GM12878 (cell line): ENCODE results near the gene PEX26. TPM values are rescaled to one million over a fixed set of nuclear protein-coding genes. Genes with fewer than 3 reads are reported as not detected.
A peak's percentile ranks its signal among the peaks of the same experiment; 100 is the strongest.
"Not testable (repeated sequence)": the region's sequence is repeated elsewhere in the genome, so short reads cannot be mapped to it uniquely, and the experiment has no call there.

ENCODE experiments used
- ATAC-seq: fragments of 200-7000 bp; cut with Tn5 transposase; 3 replicates; pipeline ENCODE4 v1.9.1; 2020; ENCODE audit warnings: mild to moderate bottlenecking, moderate library complexity
- BruUV-seq: library from RNA; stranded (reverse); fragments of 400-500 nt; replicated peaks from 2 replicates; lab custom pipeline; 2021; lab: Mats Ljungman, UMichigan
- CTCF ChIA-PET: fragments of 300-600 bp; sonication (Branson Sonifier 250); formaldehyde crosslinking; extraction: SDS; loops from one replicate; lab custom pipeline; 2021; ENCODE audit warnings: inconsistent platforms; lab: Yijun Ruan, JAX
- POLR2A ChIA-PET: fragments of 350-600 bp; formaldehyde crosslinking; extraction: SDS; loops from one replicate; lab custom pipeline; 2021; ENCODE audit warnings: inconsistent platforms; lab: Charles Lee
- RAD21 ChIA-PET: fragments of 300-600 bp; sonication (Branson Sonifier 250); formaldehyde crosslinking; loops from one replicate; lab custom pipeline; 2023; ENCODE audit warnings: antibody characterized with exemption; ENCODE audit not compliant: unreplicated experiment; lab: Charles Lee
- SMC1A ChIA-PET: fragments of 300-600 bp; sonication (Branson Sonifier 250); formaldehyde crosslinking; loops from one replicate; lab custom pipeline; 2023; ENCODE audit not compliant: unreplicated experiment, uncharacterized antibody; lab: Charles Lee
- DNase-seq: peaks from one replicate; pipeline ENCODE4 v3.0.0-alpha.2; 2011; ENCODE audit warnings: low read depth, low spot score
- FAIRE-seq: peaks from 3 replicates; lab custom pipeline; 2011; peaks lifted over from hg19 to GRCh38; lab: Jason Lieb, UNC
- H2AFZ ChIP-seq: 2 replicates; pipeline ENCODE4 v1.6.0; 2011; ENCODE audit warnings: low read depth, low read length, control low read depth; ENCODE audit not compliant: control insufficient read depth
- H3K27ac ChIP-seq: 2 replicates; pipeline ENCODE4 v1.5.1; 2011; ENCODE audit warnings: control low read depth; ENCODE audit not compliant: control insufficient read depth, insufficient read depth
- H3K27me3 ChIP-seq, 2 experiments: replicated peaks in 1 of 2; 2 replicates each; pipeline versions ENCODE4 v1.6.0 to v1.6.1; 2011; ENCODE audit warnings: low read length in 1 of 2; ENCODE audit not compliant: control insufficient read depth in 2 of 2, insufficient read depth in 2 of 2
- H3K36me3 ChIP-seq, 2 experiments: 2 replicates each; pipeline ENCODE4 v1.5.1; 2011; ENCODE audit warnings: low read length in 1 of 2; ENCODE audit not compliant: control insufficient read depth in 2 of 2, insufficient read depth in 2 of 2
- H3K4me1 ChIP-seq: 2 replicates; pipeline ENCODE4 v1.6.1; 2011; ENCODE audit warnings: mild to moderate bottlenecking, low read length, moderate library complexity, mixed read lengths; ENCODE audit not compliant: control insufficient read depth, insufficient read depth
- H3K4me2 ChIP-seq: 2 replicates; pipeline ENCODE4 v1.6.0; 2011; ENCODE audit warnings: control low read depth; ENCODE audit not compliant: control insufficient read depth, insufficient read depth
- H3K4me3 ChIP-seq: fragments of 200-600 bp; sonication (generic); 2 replicates; pipeline ENCODE4 v1.5.1; 2016
- H3K79me2 ChIP-seq: 2 replicates; pipeline ENCODE4 v1.6.0; 2011; ENCODE audit warnings: low read length; ENCODE audit not compliant: control insufficient read depth, insufficient read depth
- H3K9ac ChIP-seq: 2 replicates; pipeline ENCODE4 v1.8.0; 2011; ENCODE audit warnings: low read length, control low read depth, mixed read lengths; ENCODE audit not compliant: control insufficient read depth, insufficient read depth
- H3K9me3 ChIP-seq: replicated peaks from 3 replicates; pipeline ENCODE4 v1.5.1; 2011; ENCODE audit warnings: mild to moderate bottlenecking, low read length; ENCODE audit not compliant: control insufficient read depth, insufficient read depth
- H4K20me1 ChIP-seq: 2 replicates; pipeline ENCODE4 v1.6.0; 2011; ENCODE audit not compliant: control insufficient read depth, insufficient read depth
- NFYB ChIP-seq: IDR thresholded peaks from 2 replicates; pipeline ENCODE4 v1.6.1; 2011; ENCODE audit warnings: low read depth, mild to moderate bottlenecking, low read length, improper control_type of control experiment, moderate library complexity; ENCODE audit not compliant: insufficient read depth
- RUNX3 ChIP-seq: IDR thresholded peaks from 2 replicates; pipeline ENCODE4 v1.6.1; 2012; ENCODE audit warnings: low read length, inconsistent platforms
- TCF12 ChIP-seq: IDR thresholded peaks from 2 replicates; pipeline ENCODE4 v1.6.1; 2011; ENCODE audit warnings: low read depth, mild to moderate bottlenecking, low read length
- ZSCAN29 ChIP-seq: fragments of 450-650 bp; IDR thresholded peaks from 2 replicates; pipeline ENCODE4 v1.6.1; 2017; ENCODE audit warnings: mild to moderate bottlenecking, moderate library complexity
- WGBS: methylation state at CpG from one replicate; pipeline ENCODE4 v1.1.6; 2016; ENCODE audit warnings: low lambda C conversion rate; ENCODE audit not compliant: insufficient replicate concordance, insufficient coverage; ENCODE audit errors: missing lambda C conversion rate; 5-methylcytosine and 5-hydroxymethylcytosine counted together
- in situ Hi-C: fragments of 300-500 bp; cut with MboI; formaldehyde crosslinking; loops from 9 replicates; pipeline ENCODE4 v1.14.3; 2018; ENCODE audit warnings: mixed read lengths
- intact Hi-C: fragments of 100-400 bp; cut with micrococcal nuclease; formaldehyde crosslinking; loops from one replicate; pipeline ENCODE4 v1.14.2; 2022; ENCODE audit not compliant: unreplicated experiment
- polyA plus RNA-seq, 11 experiments: library from polyadenylated mRNA; depleted of rRNA in 4 of 11; unstranded in 6 of 11; stranded (reverse) in 5 of 11; fragments of >200 nt; fragmentation: Nextera tagmentation in 4 of 11; fragmentation: Illumina TruSeq in 1 of 11; extraction: Ambion mirVana in 4 of 11; extraction: Trizol in 1 of 11; gene quantifications; 1 replicate in 1 of 11; 2 replicates in 10 of 11; pipeline versions ENCODE4 v1.2.1 to v1.2.3, GENCODE V29; 2011 to 2016; ENCODE audit warnings: inconsistent platforms in 2 of 11, missing spikeins in 2 of 11, low read depth in 1 of 11
- total RNA-seq, 4 experiments: library from RNA; depleted of rRNA in 3 of 4; stranded (reverse); fragments of >200 nt in 3 of 4; fragmentation: Illumina TruSeq in 1 of 4; extraction: Trizol in 1 of 4; gene quantifications; 2 replicates each; pipeline versions ENCODE4 v1.2.1 to v1.2.3, GENCODE V29; 2013 to 2021
- TF ChIP-seq, protein P1 (sequence below): fragments of 450-650 bp; IDR thresholded peaks from 2 replicates; pipeline ENCODE4 v1.6.1; 2018; ENCODE audit warnings: mild to moderate bottlenecking, low read depth, moderate library complexity; ENCODE audit not compliant: partially characterized antibody

Gene PEX26
- total and polyA plus RNA-seq, 10 of the 15 experiments (the other 5 are each of a cell fraction or from before 2014, with no cell fraction given): 0.79 to 50.8 (median 22.4) TPM

DNA sequence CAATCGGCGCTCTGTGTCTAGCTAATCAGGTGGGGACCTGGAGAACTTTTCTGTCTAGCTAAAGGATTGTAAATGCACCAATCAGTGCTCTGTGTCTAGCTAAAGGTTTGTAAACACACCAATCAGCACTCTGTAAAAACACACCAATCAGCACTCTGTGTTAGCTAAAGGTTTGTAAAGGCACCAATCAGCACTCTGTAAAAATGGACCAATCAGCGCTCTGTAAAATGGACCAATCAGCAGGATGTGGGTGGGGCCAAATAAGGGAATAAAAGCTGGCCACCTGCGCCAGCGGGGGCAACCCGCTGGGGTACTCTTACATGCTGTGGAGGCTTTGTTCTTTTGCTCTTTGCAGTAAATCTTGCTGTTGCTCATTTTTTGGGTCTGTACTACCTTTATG lies 63.2 kb downstream of the PEX26 start:
- ATAC-seq, DNase-seq, POLR2A ChIA-PET, H3K27ac ChIP-seq, H2AFZ ChIP-seq, H3K4me3 ChIP-seq, H3K36me3 ChIP-seq, H3K4me2 ChIP-seq, H3K9me3 ChIP-seq, H3K27me3 ChIP-seq, H3K9ac ChIP-seq, H4K20me1 ChIP-seq, FAIRE-seq, H3K79me2 ChIP-seq, in situ Hi-C loops, SMC1A ChIA-PET, BruUV-seq, H3K4me1 ChIP-seq: not testable (repeated sequence)
- CTCF ChIA-PET: interaction anchor here (1.2 to 1.5 kb wide), 2 partner anchors 15 to 64 kb away, joined by 3 to 4 read pairs; no protein-coding TSS in a partner anchor
- RAD21 ChIA-PET: interaction anchor here (1.2 kb wide), 1 partner anchor 9 kb away, joined by 4 read pairs; the partner anchor contains the start of gene USP18
- TF ChIP-seq NFYB: peak; percentile 76
- intact Hi-C loops: loop anchor here (10.0 kb wide), 1 partner anchor 56 kb away; no protein-coding TSS in a partner anchor
- 98% methylated on average over 6 of the region's 6 CpGs for WGBS

DNA sequence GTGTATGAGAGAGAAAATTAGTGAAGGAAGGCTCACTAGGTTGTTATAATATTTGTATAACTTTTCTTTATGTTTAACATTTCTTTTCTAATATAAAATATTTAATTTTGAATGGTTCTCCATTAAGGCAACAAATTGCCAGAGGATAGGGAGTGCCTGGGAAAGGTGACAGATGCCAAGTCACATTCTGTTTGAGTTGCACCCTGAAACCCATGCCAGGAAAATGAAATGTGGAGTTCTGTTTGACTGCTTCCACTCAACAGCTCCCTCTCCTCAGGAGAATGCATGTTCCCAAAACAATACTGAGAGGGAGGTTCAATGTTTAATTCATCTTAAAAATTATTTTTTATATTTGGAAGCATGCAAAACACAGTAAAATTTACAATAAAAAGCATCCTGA lies 66.3 kb downstream of the PEX26 start:
- ChIA-PET RAD21 (interaction anchor here (1.0 kb wide), 1 partner anchor 8 kb away, joined by 3 read pairs; no protein-coding TSS in a partner anchor), POLR2A (no interaction called here), CTCF (no interaction called here), SMC1A (no interaction called here)
- Histone ChIP-seq H3K9me3 (no peaks in the 10 kb centered on the region; the same call in 2 of the 3 replicates), H3K36me3 (no peaks in the 10 kb centered on the region; a peak in 1 of 4 replicates), H3K4me3 (no peak overlapping the region), H3K27ac (no peak overlapping the region), H3K27me3 (no peaks in the 10 kb centered on the region)
- BruUV-seq: no TSS peak
- intact Hi-C loops: loop anchor here (10.0 kb wide), 1 partner anchor 59 kb away; no protein-coding TSS in a partner anchor
- DNase-seq: no peak
- no peak for TF ChIP-seq RUNX3
- TF ChIP-seq, protein P1, sequence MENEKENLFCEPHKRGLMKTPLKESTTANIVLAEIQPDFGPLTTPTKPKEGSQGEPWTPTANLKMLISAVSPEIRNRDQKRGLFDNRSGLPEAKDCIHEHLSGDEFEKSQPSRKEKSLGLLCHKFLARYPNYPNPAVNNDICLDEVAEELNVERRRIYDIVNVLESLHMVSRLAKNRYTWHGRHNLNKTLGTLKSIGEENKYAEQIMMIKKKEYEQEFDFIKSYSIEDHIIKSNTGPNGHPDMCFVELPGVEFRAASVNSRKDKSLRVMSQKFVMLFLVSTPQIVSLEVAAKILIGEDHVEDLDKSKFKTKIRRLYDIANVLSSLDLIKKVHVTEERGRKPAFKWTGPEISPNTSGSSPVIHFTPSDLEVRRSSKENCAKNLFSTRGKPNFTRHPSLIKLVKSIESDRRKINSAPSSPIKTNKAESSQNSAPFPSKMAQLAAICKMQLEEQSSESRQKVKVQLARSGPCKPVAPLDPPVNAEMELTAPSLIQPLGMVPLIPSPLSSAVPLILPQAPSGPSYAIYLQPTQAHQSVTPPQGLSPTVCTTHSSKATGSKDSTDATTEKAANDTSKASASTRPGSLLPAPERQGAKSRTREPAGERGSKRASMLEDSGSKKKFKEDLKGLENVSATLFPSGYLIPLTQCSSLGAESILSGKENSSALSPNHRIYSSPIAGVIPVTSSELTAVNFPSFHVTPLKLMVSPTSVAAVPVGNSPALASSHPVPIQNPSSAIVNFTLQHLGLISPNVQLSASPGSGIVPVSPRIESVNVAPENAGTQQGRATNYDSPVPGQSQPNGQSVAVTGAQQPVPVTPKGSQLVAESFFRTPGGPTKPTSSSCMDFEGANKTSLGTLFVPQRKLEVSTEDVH: no peak
- TF ChIP-seq ZSCAN29: no peak
- TF ChIP-seq TCF12: no peak
- TF ChIP-seq, all 136 proteins: peak for 0
- H3K4me2 ChIP-seq: no peak overlapping the region
- in situ Hi-C loops: no loop called here
- H3K9ac ChIP-seq: no peak overlapping the region
- no peaks in the 10 kb centered on the region for H4K20me1 ChIP-seq
- no peak for ATAC-seq
- no peak for FAIRE-seq
- no peak overlapping the region for H2AFZ ChIP-seq
- no peaks in the 10 kb centered on the region for H3K79me2 ChIP-seq
- no peaks in the 10 kb centered on the region for H3K4me1 ChIP-seq
